ENCODE measurements around the gene AGFG2. TPM values are rescaled to one million over a fixed set of nuclear protein-coding genes. Genes with fewer than 3 reads are reported as not detected.

The AGFG2 gene
- total RNA-seq, 1 donor from 2014 or later: 4.0 TPM

DNA sequence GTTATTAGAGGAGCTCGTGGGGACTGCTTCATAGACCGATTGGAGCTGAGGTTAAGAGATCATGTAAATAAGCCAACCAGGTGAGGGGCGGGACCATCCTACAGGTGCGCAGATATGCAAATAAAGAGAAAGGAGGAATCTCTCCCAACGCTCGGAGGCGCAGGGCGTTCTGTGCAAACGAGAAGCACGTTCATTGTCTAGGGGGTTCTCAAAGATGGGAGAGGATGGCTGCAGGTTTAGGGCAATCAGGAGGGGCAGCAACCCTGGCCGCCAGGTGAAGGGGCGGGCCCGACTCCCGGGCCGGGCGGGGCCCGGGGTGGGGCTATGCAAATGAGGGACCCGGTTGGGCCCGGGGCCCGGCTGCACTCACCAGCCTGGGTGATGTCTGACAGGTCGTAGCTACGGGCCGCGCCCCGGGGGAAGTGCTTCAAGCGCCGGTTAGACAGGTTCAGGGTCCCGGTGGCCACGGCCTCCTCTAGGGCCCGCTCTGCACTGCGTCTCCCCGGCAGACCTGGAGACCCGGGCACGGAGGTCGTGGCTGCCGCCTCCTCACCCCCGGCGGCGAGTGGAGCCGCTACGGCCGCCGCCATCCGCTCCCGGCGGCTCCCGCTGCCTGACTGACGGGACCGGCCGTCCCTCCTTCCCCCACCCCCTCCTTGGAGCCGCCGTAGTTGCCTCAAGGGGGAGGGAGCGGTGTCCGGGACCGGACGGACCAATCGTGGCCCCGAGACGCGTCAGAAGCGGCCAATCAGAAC lies 46.7 kb downstream of the AGFG2 start, which contains the start of gene LRCH4:
Gene LRCH4, minus strand, starts transcription at position 619 of the 755 bp plus-strand sequence. Its CDS starts 29 bp downstream, at position 590.
- H3K4me3 ChIP-seq (ENCODE audit: low read depth, low read length): peak within 1 kb of the TSS; percentile 98
- peaks cover 2% of the 10 kb centered on the region for H3K36me3 ChIP-seq (ENCODE audit: control insufficient read depth, insufficient read depth, low read length)
- DNase-seq (ENCODE audit: low read depth): no peak
- no peak for TF ChIP-seq CTCF (IDR thresholded peaks at IDR 0.05; ENCODE audit: insufficient read depth, low read length, poor library complexity, severe bottlenecking)
- peaks cover 6% of the 10 kb centered on the region for H3K27me3 ChIP-seq (ENCODE audit: control insufficient read depth, insufficient read depth, low read length)

- peak within 1 kb of the TSS; percentile 98 for H3K4me3 ChIP-seq (ENCODE audit: low read depth, low read length)
- H3K27me3 ChIP-seq (ENCODE audit: control insufficient read depth, insufficient read depth, low read length): peaks cover 6% of the 10 kb centered on the region
- peak; percentile 98 for DNase-seq (ENCODE audit: low read depth)
- no peak for TF ChIP-seq CTCF (IDR thresholded peaks at IDR 0.05; ENCODE audit: insufficient read depth, low read length, poor library complexity, severe bottlenecking)
- no peaks in the 10 kb centered on the region for H3K36me3 ChIP-seq (ENCODE audit: control insufficient read depth, insufficient read depth, low read length)
These were observed 47.4 kb downstream of the AGFG2 start, which contains the start of gene FBXO24 for GRCh38 chr7:100586266-100587025. Gene FBXO24 (plus strand): TSS chr7:100586328. CDS start chr7:100586626, 298 bp downstream.

- no peak for DNase-seq (ENCODE audit: low read depth)
- TF ChIP-seq CTCF (IDR thresholded peaks at IDR 0.05; ENCODE audit: insufficient read depth, low read length, poor library complexity, severe bottlenecking): peak; percentile 40
- H3K27me3 ChIP-seq (ENCODE audit: control insufficient read depth, insufficient read depth, low read length): peaks cover 6% of the 10 kb centered on the region
- H3K4me3 ChIP-seq (ENCODE audit: low read depth, low read length): no peak overlapping the region
- no peaks in the 10 kb centered on the region for H3K36me3 ChIP-seq (ENCODE audit: control insufficient read depth, insufficient read depth, low read length)
These were observed 49.4 kb downstream of the AGFG2 start for GRCh38 chr7:100588438-100588837.

GRCh38 chr7:100589341-100589947 lies 50.4 kb downstream of the AGFG2 start:
- Histone ChIP-seq H3K4me3 (ENCODE audit: low read depth, low read length) (no peak overlapping the region), H3K27me3 (ENCODE audit: control insufficient read depth, insufficient read depth, low read length) (peaks cover 6% of the 10 kb centered on the region), H3K36me3 (ENCODE audit: control insufficient read depth, insufficient read depth, low read length) (no peaks in the 10 kb centered on the region)
- DNase-seq (ENCODE audit: low read depth): no peak
- no peak for TF ChIP-seq CTCF (IDR thresholded peaks at IDR 0.05; ENCODE audit: insufficient read depth, low read length, poor library complexity, severe bottlenecking)

DNA sequence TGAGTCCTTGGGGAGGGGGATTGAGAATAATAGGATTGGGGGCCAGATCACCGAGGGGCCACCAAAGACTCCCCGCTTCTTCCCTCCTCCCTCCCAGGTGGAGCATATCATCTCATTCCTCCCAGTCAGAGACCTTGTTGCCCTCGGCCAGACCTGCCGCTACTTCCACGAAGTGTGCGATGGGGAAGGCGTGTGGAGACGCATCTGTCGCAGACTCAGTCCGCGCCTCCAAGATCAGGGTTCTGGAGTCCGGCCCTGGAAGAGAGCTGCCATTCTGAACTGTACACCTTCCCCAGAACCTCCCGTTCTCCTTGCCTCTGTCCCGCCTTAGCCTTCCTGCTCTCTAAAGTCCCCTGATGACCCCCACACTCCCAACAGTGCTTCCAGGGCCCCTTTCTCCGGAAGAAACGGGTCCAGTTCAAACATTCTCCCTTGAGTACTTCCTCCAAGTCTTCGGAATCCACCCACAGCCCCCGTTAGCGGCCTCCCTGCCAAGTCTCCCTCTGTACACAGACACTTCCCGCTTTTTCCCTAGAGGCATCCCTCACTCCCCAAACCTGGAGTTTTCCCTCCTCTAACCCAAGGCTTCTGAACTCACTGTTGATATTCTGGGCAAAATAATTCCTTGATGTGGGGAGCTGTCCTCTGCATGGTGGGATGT lies 51.2 kb downstream of the AGFG2 start:
- no peak for DNase-seq (ENCODE audit: low read depth)
- H3K36me3 ChIP-seq (ENCODE audit: control insufficient read depth, insufficient read depth, low read length): no peaks in the 10 kb centered on the region
- no peak overlapping the region for H3K4me3 ChIP-seq (ENCODE audit: low read depth, low read length)
- no peak for TF ChIP-seq CTCF (IDR thresholded peaks at IDR 0.05; ENCODE audit: insufficient read depth, low read length, poor library complexity, severe bottlenecking)
- peaks cover 6% of the 10 kb centered on the region for H3K27me3 ChIP-seq (ENCODE audit: control insufficient read depth, insufficient read depth, low read length)
